ENCODE results near the gene CDC37L1.

GRCh38 chr9:4716163-4716562 is 36.8 kb downstream of the CDC37L1 start:
- TF ChIP-seq POLR2AphosphoS5 (IDR thresholded peaks at IDR 0.05; ENCODE audit: low read depth, low read length) = no peak
- TF ChIP-seq EP300 (IDR thresholded peaks at IDR 0.05; ENCODE audit: borderline replicate concordance in 1 of 2, low read depth in 1 of 2, low read length in 1 of 2) = no peak
- TF ChIP-seq, protein P1, sequence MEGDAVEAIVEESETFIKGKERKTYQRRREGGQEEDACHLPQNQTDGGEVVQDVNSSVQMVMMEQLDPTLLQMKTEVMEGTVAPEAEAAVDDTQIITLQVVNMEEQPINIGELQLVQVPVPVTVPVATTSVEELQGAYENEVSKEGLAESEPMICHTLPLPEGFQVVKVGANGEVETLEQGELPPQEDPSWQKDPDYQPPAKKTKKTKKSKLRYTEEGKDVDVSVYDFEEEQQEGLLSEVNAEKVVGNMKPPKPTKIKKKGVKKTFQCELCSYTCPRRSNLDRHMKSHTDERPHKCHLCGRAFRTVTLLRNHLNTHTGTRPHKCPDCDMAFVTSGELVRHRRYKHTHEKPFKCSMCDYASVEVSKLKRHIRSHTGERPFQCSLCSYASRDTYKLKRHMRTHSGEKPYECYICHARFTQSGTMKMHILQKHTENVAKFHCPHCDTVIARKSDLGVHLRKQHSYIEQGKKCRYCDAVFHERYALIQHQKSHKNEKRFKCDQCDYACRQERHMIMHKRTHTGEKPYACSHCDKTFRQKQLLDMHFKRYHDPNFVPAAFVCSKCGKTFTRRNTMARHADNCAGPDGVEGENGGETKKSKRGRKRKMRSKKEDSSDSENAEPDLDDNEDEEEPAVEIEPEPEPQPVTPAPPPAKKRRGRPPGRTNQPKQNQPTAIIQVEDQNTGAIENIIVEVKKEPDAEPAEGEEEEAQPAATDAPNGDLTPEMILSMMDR (IDR thresholded peaks at IDR 0.05) = no peak
- no peak for TF ChIP-seq TAF1 (IDR thresholded peaks at IDR 0.05; ENCODE audit: borderline replicate concordance, low read depth, low read length)
- no peak for TF ChIP-seq MXI1 (IDR thresholded peaks at IDR 0.05; ENCODE audit: low read depth, low read length)
- no peak for TF ChIP-seq RAD21 (IDR thresholded peaks at IDR 0.05; ENCODE audit: low read length)
- no peak for TF ChIP-seq ZBTB33 (IDR thresholded peaks at IDR 0.05; ENCODE audit: borderline replicate concordance, low read depth)
- no peak for TF ChIP-seq FOXJ3 (CRISPR knock-in tag; IDR thresholded peaks at IDR 0.05)
- TF ChIP-seq, protein P2, sequence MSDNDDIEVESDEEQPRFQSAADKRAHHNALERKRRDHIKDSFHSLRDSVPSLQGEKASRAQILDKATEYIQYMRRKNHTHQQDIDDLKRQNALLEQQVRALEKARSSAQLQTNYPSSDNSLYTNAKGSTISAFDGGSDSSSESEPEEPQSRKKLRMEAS (IDR thresholded peaks at IDR 0.05; ENCODE audit: low read depth) = no peak
- TF ChIP-seq CHD2 (IDR thresholded peaks at IDR 0.05; ENCODE audit: low read length, partially characterized antibody) = no peak
- TF ChIP-seq RCOR1 (IDR thresholded peaks at IDR 0.05; ENCODE audit: low read length) = no peak
